Activated B cell treated with CpG ODN at 0.5 μM for 24 hours (primary cell): Measurements from ENCODE around the gene NADSYN1. TPM values are rescaled to one million over a fixed set of nuclear protein-coding genes. Genes with fewer than 3 reads are reported as not detected.

Experiments
- ATAC-seq: fragments of 200-7000 bp; cut with Tn5 transposase; one replicate; pipeline ENCODE4 v1.10.0; 2021; ENCODE audit warnings: low read depth, mild to moderate bottlenecking, moderate library complexity
- CTCF ChIA-PET: fragments of 350-600 bp; sonication (Branson Sonifier 250); formaldehyde crosslinking; loops from one replicate; lab custom pipeline; 2021; ENCODE audit warnings: antibody characterized with exemption; lab: Charles Lee
- POLR2A ChIA-PET: fragments of 350-600 bp; sonication (Branson Sonifier 250); formaldehyde crosslinking; loops from one replicate; lab custom pipeline; 2021; ENCODE audit warnings: antibody characterized with exemption; lab: Charles Lee
- DNase-seq: peaks from one replicate; pipeline ENCODE4 v3.0.0; 2022
- H3K27ac Mint-ChIP-seq: one replicate; pipeline ENCODE4 v1.8.0; 2020; ENCODE audit warnings: mixed read lengths
- H3K27me3 Mint-ChIP-seq: one replicate; pipeline ENCODE4 v1.8.0; 2021; ENCODE audit warnings: mixed read lengths
- H3K36me3 Mint-ChIP-seq: one replicate; pipeline ENCODE4 v1.8.0; 2021; ENCODE audit warnings: low read depth, mixed read lengths
- H3K4me1 Mint-ChIP-seq: one replicate; pipeline ENCODE4 v1.8.0; 2021; ENCODE audit warnings: mixed read lengths
- H3K4me3 Mint-ChIP-seq: one replicate; pipeline ENCODE4 v1.8.0; 2020; ENCODE audit warnings: mild to moderate bottlenecking, mixed read lengths
- H3K9me3 Mint-ChIP-seq: one replicate; pipeline ENCODE4 v1.8.0; 2020; ENCODE audit warnings: mixed read lengths
- CTCF ChIP-seq: fragments of 200-600 bp; IDR thresholded peaks from one replicate; pipeline ENCODE4 v1.8.0; 2022; ENCODE audit warnings: antibody characterized with exemption, mild to moderate bottlenecking
- intact Hi-C: fragments of 100-400 bp; cut with micrococcal nuclease; formaldehyde crosslinking; loops from one replicate; pipeline ENCODE4 v1.15.1; 2024
- total RNA-seq: library from RNA; stranded (reverse); gene quantifications from 2 replicates; pipeline ENCODE4 v1.2.3, GENCODE V29; 2022

The NADSYN1 gene
- total RNA-seq, 1 donor from 2014 or later, result 146 TPM

GRCh38 chr11:71438650-71439049 is 14.4 kb upstream of the NADSYN1 start:
- Mint-ChIP-seq H3K4me3 (no peak overlapping the region), H3K27me3 (no peaks in the 10 kb centered on the region), H3K4me1 (no peaks in the 10 kb centered on the region), H3K27ac (no peak overlapping the region), H3K36me3 (peaks cover 69% of the 10 kb centered on the region), H3K9me3 (no peaks in the 10 kb centered on the region)
- ATAC-seq, result no peak
- TF ChIP-seq CTCF, result no peak
- intact Hi-C loops, result no loop called here
- DNase-seq, result no peak
- ChIA-PET CTCF (no interaction called here), POLR2A (no interaction called here)

- no peaks in the 10 kb centered on the region for H3K4me1 Mint-ChIP-seq
- POLR2A ChIA-PET, result interaction anchor here (1.4 kb wide), 1 partner anchor 8 kb away, joined by 3 read pairs; the partner anchor contains the start of gene DHCR7
- peaks cover 74% of the 10 kb centered on the region for H3K36me3 Mint-ChIP-seq
- intact Hi-C loops, result loop anchor here (10.0 kb wide), 1 partner anchor 1765 kb away; the partner anchor contains the start of gene LTO1
- no peak for TF ChIP-seq CTCF
- CTCF ChIA-PET, result no interaction called here
- H3K27ac Mint-ChIP-seq, result no peak overlapping the region
- H3K9me3 Mint-ChIP-seq, result no peaks in the 10 kb centered on the region
- ATAC-seq (no peak), DNase-seq (no peak)
- no peaks in the 10 kb centered on the region for H3K27me3 Mint-ChIP-seq
- no peak overlapping the region for H3K4me3 Mint-ChIP-seq
Observed at GRCh38 chr11:71440021-71440755, 12.8 kb upstream of the NADSYN1 start.

GRCh38 chr11:71441251-71441650 is 11.8 kb upstream of the NADSYN1 start:
- peaks cover 79% of the 10 kb centered on the region for H3K36me3 Mint-ChIP-seq
- no peak overlapping the region for H3K27ac Mint-ChIP-seq
- H3K4me3 Mint-ChIP-seq, result no peak overlapping the region
- H3K9me3 Mint-ChIP-seq, result peaks cover 3% of the 10 kb centered on the region
- TF ChIP-seq CTCF, result no peak
- intact Hi-C loops, result loop anchor here (10.0 kb wide), 1 partner anchor 1766 kb away; the partner anchor contains the start of gene LTO1
- no peaks in the 10 kb centered on the region for H3K27me3 Mint-ChIP-seq
- ChIA-PET POLR2A (no interaction called here), CTCF (no interaction called here)
- no peak for DNase-seq
- ATAC-seq, result no peak
- H3K4me1 Mint-ChIP-seq, result no peaks in the 10 kb centered on the region

- intact Hi-C loops, result loop anchor here (10.0 kb wide), 1 partner anchor 1767 kb away; the partner anchor contains the start of gene LTO1
Observed at GRCh38 chr11:71442123-71442522, 10.9 kb upstream of the NADSYN1 start.

More at GRCh38 chr11:71442123-71442522, 10.9 kb upstream of the NADSYN1 start:
- Mint-ChIP-seq H3K9me3 (peaks cover 4% of the 10 kb centered on the region), H3K27me3 (no peaks in the 10 kb centered on the region), H3K27ac (no peak overlapping the region), H3K4me3 (no peak overlapping the region), H3K36me3 (peaks cover 82% of the 10 kb centered on the region), H3K4me1 (peaks cover 4% of the 10 kb centered on the region)
- ATAC-seq, result no peak
- no peak for TF ChIP-seq CTCF
- ChIA-PET POLR2A (interaction anchor here (0.9 kb wide), 1 partner anchor 11 kb away, joined by 3 read pairs; the partner anchor contains the start of gene NADSYN1), CTCF (no interaction called here)
- DNase-seq, result no peak
